ENCODE measurements around the gene CHRNA5.

DNA sequence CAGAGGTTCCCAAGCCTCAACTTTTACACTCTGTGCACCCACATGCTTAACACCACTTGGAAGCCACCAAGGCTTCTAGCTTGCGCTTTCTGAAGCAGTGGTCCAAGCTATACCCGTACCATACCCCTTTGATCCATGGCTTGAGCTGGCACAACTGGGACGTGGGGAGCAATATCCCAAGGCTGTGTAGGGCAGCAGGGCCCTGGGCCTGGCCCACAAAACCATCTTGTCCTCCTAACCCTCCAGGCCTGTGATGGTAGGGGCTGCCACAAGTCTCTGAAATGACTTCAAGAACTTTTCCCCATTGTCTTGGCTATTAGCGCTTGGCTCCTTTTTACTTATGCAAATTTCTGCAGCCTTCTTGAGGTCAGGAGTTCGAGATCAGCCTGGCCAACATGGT lies 41.1 kb upstream of the CHRNA5 start:
- no peak for TF ChIP-seq CTCF (IDR thresholded peaks at IDR 0.05)
- TF ChIP-seq POLR2AphosphoS5 (IDR thresholded peaks at IDR 0.05): no peak
- TF ChIP-seq POLR2A (IDR thresholded peaks at IDR 0.05): no peak
